ENCODE data around the gene IPO9.

Gene IPO9

DNA sequence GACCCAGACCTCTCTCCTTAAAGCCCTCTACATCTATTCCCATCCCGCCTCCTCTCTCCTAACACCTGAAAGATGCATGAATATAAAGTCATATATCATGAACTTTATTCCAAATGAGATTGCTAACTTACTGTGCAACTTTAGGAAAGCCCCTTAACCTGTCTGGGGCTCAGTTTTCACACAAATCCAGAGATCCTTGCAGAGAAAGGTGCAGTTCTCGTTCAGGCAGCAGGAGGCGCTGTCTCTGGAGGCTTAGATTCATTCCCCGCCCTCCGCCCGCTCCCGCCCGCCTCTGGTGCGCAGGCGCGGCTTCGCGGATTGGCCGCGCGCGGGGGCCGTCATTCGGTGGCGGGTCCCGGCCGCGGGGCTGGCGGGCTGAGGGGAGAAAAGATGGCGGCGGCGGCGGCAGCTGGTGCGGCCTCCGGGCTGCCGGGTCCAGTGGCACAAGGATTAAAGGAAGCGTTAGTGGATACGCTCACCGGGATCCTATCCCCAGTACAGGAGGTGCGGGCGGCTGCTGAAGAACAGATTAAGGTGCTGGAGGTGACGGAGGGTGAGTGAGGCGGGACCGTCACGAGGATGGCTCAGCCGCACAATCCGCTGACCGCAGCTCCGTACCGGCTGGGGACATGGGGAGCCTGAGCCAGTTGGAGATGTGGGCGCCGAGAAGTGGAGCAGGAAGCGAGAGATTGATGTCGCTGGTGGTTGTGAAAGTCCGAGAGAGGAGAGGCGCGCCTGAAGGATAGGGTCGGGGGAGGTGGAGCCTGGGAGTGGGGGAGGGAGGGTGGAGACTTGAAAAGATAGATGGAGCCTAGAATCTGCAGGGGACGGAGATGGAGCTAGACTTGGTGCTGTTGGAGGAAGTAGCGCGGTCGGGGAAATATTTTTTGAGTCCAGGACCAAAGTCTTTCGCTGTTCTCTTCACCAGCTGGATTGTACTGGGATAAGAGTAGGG, at the start of gene IPO9:
Gene IPO9, plus strand, starts transcription at position 338 of the 955 bp plus-strand sequence. Its CDS starts 53 bp downstream, at position 391.
- Histone ChIP-seq H3K27ac (peak within 1 kb of the TSS; percentile 95), H4K20me1 (peaks cover 45% of the 10 kb centered on the region), H3K4me2 (peak within 1 kb of the TSS; percentile 93), H3K4me1 (peaks cover 51% of the 10 kb centered on the region), H3K36me3 (peaks cover 8% of the 10 kb centered on the region; the same call in 1 of the 2 replicates), H3K9me3 (no peaks in the 10 kb centered on the region), H3K27me3 (no peaks in the 10 kb centered on the region), H3K4me3 (peak within 1 kb of the TSS; percentile 88), H3K9ac (peak within 1 kb of the TSS; percentile 95)
- no peak for TF ChIP-seq Cebpa-rat (IDR thresholded peaks at IDR 0.05)

DNA sequence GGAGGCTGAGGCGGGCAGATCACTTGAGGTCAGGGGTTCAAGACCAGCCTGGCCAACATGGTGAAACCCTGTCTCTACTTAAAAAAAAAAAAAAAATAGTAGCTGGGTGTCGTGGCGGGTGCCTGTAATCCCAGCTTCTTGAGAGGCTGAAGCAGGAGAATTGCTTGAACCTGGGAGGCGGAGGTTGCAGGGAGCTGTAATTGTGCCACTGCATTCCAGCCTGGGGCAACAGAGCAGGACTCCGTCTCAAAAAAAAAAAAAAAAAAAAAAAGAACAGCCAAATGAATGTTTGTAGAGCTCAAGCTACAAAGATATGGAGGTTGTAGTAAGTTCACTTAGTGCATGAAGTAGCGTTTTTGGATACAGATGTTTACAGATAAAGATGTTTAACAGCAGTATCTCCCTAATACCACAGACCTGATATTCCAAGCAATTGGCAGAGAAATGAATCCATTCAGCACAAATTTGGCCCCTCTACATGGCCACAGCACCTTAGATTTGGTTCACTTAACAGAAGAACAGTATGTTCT, 49.5 kb upstream of the IPO9 start:
- peaks cover 21% of the 10 kb centered on the region; the same call in 1 of the 2 replicates for H4K20me1 ChIP-seq
- no peak overlapping the region for H3K4me2 ChIP-seq
- no peak for TF ChIP-seq Cebpa-rat (IDR thresholded peaks at IDR 0.05)
- H3K9ac ChIP-seq = no peak overlapping the region
- H3K4me1 ChIP-seq = no peaks in the 10 kb centered on the region
- no peaks in the 10 kb centered on the region for H3K9me3 ChIP-seq
- peaks cover 72% of the 10 kb centered on the region for H3K36me3 ChIP-seq
- H3K4me3 ChIP-seq = no peak overlapping the region
- H3K27me3 ChIP-seq = no peaks in the 10 kb centered on the region
- H3K27ac ChIP-seq = no peak overlapping the region

DNA sequence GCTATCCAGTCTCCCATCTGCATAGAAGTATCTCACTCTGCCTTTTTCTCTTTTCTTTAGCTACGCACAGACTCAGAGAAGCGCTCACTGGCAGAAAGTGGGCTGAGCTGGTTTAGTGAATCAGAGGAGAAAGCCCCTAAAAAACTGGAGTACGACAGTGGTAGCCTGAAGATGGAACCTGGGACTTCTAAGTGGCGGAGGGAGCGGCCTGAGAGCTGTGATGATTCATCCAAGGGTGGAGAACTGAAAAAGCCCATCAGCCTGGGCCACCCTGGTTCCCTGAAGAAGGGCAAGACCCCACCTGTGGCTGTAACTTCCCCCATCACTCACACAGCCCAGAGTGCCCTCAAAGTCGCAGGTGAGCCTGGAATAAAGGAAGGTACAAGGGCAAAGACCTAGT, 48.0 kb upstream of the IPO9 start:
- Histone ChIP-seq H3K36me3 (peaks cover 73% of the 10 kb centered on the region), H3K4me1 (no peaks in the 10 kb centered on the region), H3K27ac (no peak overlapping the region), H3K27me3 (no peaks in the 10 kb centered on the region), H3K4me3 (no peak overlapping the region), H4K20me1 (peaks cover 16% of the 10 kb centered on the region; the same call in 1 of the 2 replicates), H3K9ac (no peak overlapping the region), H3K4me2 (no peak overlapping the region), H3K9me3 (no peaks in the 10 kb centered on the region)
- no peak for TF ChIP-seq Cebpa-rat (IDR thresholded peaks at IDR 0.05)

DNA sequence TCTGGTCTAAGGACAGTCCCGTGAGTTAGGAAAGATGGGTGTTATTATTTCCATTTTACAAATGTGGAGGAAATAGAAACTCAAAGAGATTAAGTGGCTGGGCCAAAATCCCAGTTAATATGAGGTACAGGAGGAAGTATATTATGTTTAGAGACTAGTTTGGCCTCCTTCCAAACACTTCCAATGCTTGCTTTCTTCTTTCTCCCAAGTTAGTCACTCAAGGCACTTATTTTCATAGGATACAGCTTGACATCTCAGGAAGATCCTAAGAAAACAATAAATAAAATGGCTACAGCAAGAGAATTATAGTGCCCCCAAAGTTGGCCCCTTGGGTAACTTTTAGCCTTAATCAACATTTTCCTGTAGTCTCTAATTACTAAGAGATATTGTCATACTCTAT, 47.5 kb upstream of the IPO9 start:
- Histone ChIP-seq H4K20me1 (peaks cover 13% of the 10 kb centered on the region; the same call in 1 of the 2 replicates), H3K9ac (no peak overlapping the region), H3K9me3 (no peaks in the 10 kb centered on the region), H3K27me3 (no peaks in the 10 kb centered on the region), H3K36me3 (peaks cover 78% of the 10 kb centered on the region), H3K4me2 (no peak overlapping the region), H3K27ac (no peak overlapping the region), H3K4me3 (no peak overlapping the region), H3K4me1 (no peaks in the 10 kb centered on the region)
- no peak for TF ChIP-seq Cebpa-rat (IDR thresholded peaks at IDR 0.05)

DNA sequence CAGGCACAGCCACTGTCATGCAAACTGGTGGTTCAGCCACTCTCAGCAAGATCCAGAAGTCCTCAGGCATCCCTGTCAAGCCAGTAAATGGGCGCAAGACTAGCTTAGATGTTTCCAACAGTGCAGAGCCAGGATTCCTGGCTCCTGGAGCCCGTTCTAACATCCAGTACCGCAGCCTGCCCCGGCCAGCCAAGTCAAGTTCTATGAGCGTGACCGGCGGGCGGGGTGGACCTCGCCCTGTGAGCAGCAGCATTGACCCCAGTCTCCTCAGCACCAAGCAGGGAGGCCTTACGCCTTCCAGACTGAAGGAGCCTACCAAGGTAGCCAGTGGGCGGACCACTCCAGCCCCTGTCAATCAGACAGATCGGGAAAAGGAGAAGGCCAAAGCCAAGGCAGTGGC, 46.6 kb upstream of the IPO9 start:
- Histone ChIP-seq H3K4me2 (no peak overlapping the region), H3K4me3 (no peak overlapping the region), H3K9ac (no peak overlapping the region), H3K9me3 (no peaks in the 10 kb centered on the region), H4K20me1 (peaks cover 13% of the 10 kb centered on the region; the same call in 1 of the 2 replicates), H3K27ac (no peak overlapping the region), H3K27me3 (no peaks in the 10 kb centered on the region), H3K4me1 (peaks cover 5% of the 10 kb centered on the region), H3K36me3 (peaks cover 87% of the 10 kb centered on the region)
- TF ChIP-seq Cebpa-rat (IDR thresholded peaks at IDR 0.05) = no peak

DNA sequence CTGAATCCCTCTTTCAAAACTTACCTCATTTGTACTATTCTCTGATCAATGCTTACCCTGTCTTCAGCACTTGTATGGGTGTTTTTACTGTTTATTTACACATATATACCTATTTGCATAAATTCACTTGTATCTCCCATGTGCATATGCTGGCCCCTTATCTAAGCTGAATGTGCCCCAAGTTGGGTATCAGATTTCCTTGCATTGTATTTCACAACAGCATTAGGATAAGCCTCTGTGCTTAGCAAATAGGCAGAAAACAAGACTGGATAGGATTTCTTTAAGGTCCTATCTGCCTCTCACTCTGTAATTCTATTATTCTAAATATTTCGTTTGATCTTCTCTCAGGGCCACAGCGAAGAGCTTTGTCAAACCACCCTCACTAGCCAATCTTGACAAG, 45.9 kb upstream of the IPO9 start:
- H3K4me2 ChIP-seq = no peak overlapping the region
- no peaks in the 10 kb centered on the region for H3K9me3 ChIP-seq
- no peak overlapping the region for H3K9ac ChIP-seq
- H3K36me3 ChIP-seq = peaks cover 91% of the 10 kb centered on the region
- H4K20me1 ChIP-seq = peaks cover 8% of the 10 kb centered on the region; the same call in 1 of the 2 replicates
- H3K27me3 ChIP-seq = no peaks in the 10 kb centered on the region
- no peak overlapping the region for H3K27ac ChIP-seq
- H3K4me1 ChIP-seq = peaks cover 12% of the 10 kb centered on the region
- no peak overlapping the region for H3K4me3 ChIP-seq
- no peak for TF ChIP-seq Cebpa-rat (IDR thresholded peaks at IDR 0.05)

DNA sequence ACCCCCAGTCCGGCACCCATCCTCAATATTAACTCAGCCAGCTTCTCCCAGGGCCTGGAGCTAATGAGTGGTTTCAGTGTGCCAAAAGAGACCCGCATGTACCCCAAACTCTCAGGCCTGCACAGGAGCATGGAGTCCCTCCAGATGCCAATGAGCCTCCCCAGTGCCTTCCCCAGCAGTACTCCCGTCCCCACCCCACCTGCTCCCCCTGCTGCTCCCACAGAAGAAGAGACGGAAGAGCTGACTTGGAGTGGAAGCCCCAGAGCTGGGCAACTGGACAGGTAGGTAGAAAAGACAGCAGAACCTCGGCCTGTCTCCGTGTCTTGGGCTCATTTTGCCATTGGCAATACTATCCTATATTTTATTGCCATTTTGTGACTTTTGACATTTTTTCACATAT, 45.4 kb upstream of the IPO9 start:
- Histone ChIP-seq H3K4me2 (no peak overlapping the region), H3K9ac (no peak overlapping the region), H3K4me3 (no peak overlapping the region), H3K9me3 (no peaks in the 10 kb centered on the region), H4K20me1 (0 out of 2 replicates have a peak, but pooled peaks cover 7% of the 10 kb centered on the region), H3K27me3 (no peaks in the 10 kb centered on the region), H3K27ac (no peak overlapping the region), H3K4me1 (peaks cover 17% of the 10 kb centered on the region), H3K36me3 (peaks cover 93% of the 10 kb centered on the region)
- TF ChIP-seq Cebpa-rat (IDR thresholded peaks at IDR 0.05) = no peak

DNA sequence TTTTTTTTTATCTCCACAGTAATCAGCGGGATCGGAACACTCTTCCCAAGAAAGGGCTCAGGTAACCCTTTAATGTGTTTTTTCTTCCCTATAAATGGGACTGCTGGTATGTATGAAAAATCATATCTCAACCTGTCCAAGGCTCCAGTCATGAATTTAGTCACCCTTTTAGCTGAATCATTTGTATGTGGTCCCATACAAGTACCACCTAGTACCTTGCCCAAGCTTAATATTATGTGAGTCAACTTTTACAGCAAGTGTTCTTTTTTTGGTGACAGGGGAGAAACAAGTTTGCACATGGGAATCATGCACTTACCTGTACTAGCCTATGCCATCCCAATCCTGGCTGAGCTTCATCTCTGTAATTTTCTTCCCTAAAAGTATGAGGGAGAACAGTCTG, 43.7 kb upstream of the IPO9 start:
- H3K36me3 ChIP-seq = peaks cover 100% of the 10 kb centered on the region
- no peak overlapping the region for H3K4me3 ChIP-seq
- H4K20me1 ChIP-seq = 0 out of 2 replicates have a peak, but pooled peaks cover 1% of the 10 kb centered on the region
- peaks cover 35% of the 10 kb centered on the region for H3K4me1 ChIP-seq
- no peak overlapping the region for H3K27ac ChIP-seq
- no peak for TF ChIP-seq Cebpa-rat (IDR thresholded peaks at IDR 0.05)
- H3K9me3 ChIP-seq = no peaks in the 10 kb centered on the region
- no peak overlapping the region for H3K9ac ChIP-seq
- no peaks in the 10 kb centered on the region for H3K27me3 ChIP-seq
- no peak overlapping the region for H3K4me2 ChIP-seq

DNA sequence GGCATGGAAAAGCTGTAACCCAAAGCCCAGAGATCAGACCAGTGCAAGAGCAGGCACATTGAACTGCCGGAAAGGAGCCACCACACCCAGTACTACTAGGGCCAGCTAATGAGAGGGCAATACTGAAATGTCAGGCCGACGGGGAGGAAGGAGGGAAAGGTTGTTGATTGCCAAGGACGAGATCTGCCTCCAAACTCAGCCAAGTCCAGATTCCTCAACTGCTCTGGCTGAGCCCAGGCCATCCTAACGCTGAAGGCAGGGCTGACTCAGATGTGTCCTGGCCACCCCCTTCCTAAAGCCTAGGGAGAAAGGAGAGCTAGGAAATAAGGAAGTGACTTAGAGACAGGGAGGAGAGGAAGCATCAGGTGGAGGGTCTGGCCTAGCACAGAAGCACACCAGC, 42.1 kb upstream of the IPO9 start:
- Histone ChIP-seq H3K9ac (no peak overlapping the region), H4K20me1 (no peaks in the 10 kb centered on the region), H3K9me3 (no peaks in the 10 kb centered on the region), H3K36me3 (peaks cover 91% of the 10 kb centered on the region), H3K4me1 (peaks cover 50% of the 10 kb centered on the region), H3K27me3 (no peaks in the 10 kb centered on the region), H3K4me2 (no peak overlapping the region), H3K4me3 (no peak overlapping the region), H3K27ac (peak overlapping the region; percentile 97; the same call in 1 of the 2 replicates)
- no peak for TF ChIP-seq Cebpa-rat (IDR thresholded peaks at IDR 0.05)

DNA sequence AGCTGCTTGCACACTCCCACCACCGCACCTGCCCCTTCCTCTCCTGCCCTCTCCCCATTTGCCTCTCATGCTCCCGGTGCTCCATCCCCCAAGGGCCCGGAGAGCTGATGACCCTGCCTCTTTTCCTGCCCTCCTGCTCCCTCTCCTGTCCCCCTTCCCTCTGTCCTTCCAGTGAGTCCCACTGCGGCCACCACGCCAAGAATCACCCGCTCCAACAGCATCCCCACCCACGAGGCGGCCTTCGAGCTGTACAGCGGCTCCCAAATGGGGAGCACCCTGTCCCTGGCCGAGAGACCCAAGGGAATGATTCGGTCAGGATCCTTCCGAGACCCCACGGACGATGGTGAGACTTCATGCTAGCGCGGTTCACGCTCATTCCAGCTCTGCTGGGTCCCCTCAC, 40.7 kb upstream of the IPO9 start:
- H3K27me3 ChIP-seq = no peaks in the 10 kb centered on the region
- peak overlapping the region; percentile 97 for H3K27ac ChIP-seq
- H4K20me1 ChIP-seq = no peaks in the 10 kb centered on the region
- TF ChIP-seq Cebpa-rat (IDR thresholded peaks at IDR 0.05) = no peak
- H3K4me1 ChIP-seq = peaks cover 65% of the 10 kb centered on the region
- H3K9me3 ChIP-seq = no peaks in the 10 kb centered on the region
- H3K4me2 ChIP-seq = peak overlapping the region; percentile 90
- H3K9ac ChIP-seq = no peak overlapping the region
- peaks cover 87% of the 10 kb centered on the region for H3K36me3 ChIP-seq
- H3K4me3 ChIP-seq = no peak overlapping the region
